ENCODE measurements around the gene CCR6. TPM values are rescaled to one million over a fixed set of nuclear protein-coding genes. Genes with fewer than 3 reads are reported as not detected.

Gene CCR6
- total and polyA plus RNA-seq, 10 of the 15 experiments (the other 5 are each of a cell fraction or from before 2014, with no cell fraction given) = 2.2 to 7.6 (median 6.7) TPM

DNA sequence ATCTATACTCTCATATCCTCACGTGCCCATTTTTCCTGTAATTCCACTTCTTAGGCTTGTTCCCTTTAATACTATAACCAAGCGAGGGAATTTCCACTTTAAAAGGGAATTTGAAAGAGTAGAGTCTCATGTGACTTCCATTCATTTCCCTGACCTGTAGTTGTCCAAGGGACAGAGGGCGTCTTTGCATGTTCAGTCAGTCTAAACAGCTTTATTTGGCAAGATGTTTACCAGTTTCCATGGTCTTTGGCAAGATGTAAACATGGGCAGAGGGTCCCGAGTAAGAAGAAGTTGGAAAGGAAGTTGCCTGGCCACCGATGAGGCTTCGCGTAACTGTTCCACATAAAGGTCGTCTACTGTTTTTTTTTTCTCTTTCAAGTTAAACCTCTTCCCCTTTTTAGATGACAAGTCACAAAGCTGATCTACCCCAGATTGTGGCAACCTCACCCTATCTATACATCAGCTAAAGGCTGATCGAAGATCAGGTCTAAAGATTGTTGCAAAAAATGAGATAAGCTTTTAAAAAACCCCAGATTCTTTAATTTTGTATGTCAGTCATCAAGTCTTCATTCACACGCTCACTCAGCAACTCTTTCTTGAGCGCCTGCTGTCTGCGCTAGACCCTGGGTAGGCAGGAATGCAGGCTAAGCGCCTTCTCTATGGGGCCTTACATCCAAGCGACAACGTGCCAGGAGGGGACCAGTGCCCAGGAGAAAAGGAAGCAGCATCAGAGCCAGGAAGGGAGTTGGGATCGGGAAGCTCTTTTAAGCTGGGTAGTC is 31.7 kb upstream of the CCR6 start (continued):
- TF ChIP-seq, protein P1, sequence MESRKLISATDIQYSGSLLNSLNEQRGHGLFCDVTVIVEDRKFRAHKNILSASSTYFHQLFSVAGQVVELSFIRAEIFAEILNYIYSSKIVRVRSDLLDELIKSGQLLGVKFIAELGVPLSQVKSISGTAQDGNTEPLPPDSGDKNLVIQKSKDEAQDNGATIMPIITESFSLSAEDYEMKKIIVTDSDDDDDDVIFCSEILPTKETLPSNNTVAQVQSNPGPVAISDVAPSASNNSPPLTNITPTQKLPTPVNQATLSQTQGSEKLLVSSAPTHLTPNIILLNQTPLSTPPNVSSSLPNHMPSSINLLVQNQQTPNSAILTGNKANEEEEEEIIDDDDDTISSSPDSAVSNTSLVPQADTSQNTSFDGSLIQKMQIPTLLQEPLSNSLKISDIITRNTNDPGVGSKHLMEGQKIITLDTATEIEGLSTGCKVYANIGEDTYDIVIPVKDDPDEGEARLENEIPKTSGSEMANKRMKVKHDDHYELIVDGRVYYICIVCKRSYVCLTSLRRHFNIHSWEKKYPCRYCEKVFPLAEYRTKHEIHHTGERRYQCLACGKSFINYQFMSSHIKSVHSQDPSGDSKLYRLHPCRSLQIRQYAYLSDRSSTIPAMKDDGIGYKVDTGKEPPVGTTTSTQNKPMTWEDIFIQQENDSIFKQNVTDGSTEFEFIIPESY (IDR thresholded peaks at IDR 0.05) = peak; percentile 74; the same call in 1 of the 2 replicates

GRCh38 chr6:167091805-167092107 is 31.1 kb upstream of the CCR6 start:
- TF ChIP-seq ZSCAN29 (IDR thresholded peaks at IDR 0.05) (no peak), KLF5 (IDR thresholded peaks at IDR 0.05; ENCODE audit: partially characterized antibody) (no peak), GATAD2B (conservative IDR thresholded peaks at IDR 0.05; ENCODE audit: low read depth) (0 out of 2 replicates have a peak, but pooled peaks have one; percentile 15), IKZF1 (conservative IDR thresholded peaks at IDR 0.05) (peak; percentile 4), CHD4 (IDR thresholded peaks at IDR 0.05) (no peak), HDGF (IDR thresholded peaks at IDR 0.05) (no peak), SPI1 (IDR thresholded peaks at IDR 0.05; ENCODE audit: borderline replicate concordance, insufficient read depth, low read depth, low read length) (no peak), MAX (IDR thresholded peaks at IDR 0.05; ENCODE audit: low read depth, low read length) (no peak), ETV6 (conservative IDR thresholded peaks at IDR 0.05 in 1 of 2, IDR thresholded peaks at IDR 0.05 in 1 of 2; ENCODE audit: borderline replicate concordance in 1 of 2, low read depth in 1 of 2) (no peak), BMI1 (IDR thresholded peaks at IDR 0.05; ENCODE audit: borderline replicate concordance) (no peak), EED (IDR thresholded peaks at IDR 0.05; ENCODE audit: low read depth) (no peak), EGR1 (IDR thresholded peaks at IDR 0.05; ENCODE audit: borderline replicate concordance in 1 of 2, low read depth in 2 of 2, low read length in 2 of 2) (no peak)

More at GRCh38 chr6:167091805-167092107, 31.1 kb upstream of the CCR6 start:
- H4K20me1 ChIP-seq (ENCODE audit: control insufficient read depth, insufficient read depth) = no peaks in the 10 kb centered on the region
- ChIA-PET POLR2A (interaction anchor here (0.5 to 9.5 kb wide), 12 partner anchors 10 to 135 kb away, joined by 3 to 279 read pairs (median 5); partner anchors contain the start of genes CCR6, CEP43 and RNASET2), CTCF (interaction anchor here (0.8 to 7.7 kb wide), 10 partner anchors 12 to 92 kb away, joined by 3 to 129 read pairs (median 8); partner anchors contain the start of genes CCR6 and CEP43), SMC1A (ENCODE audit: uncharacterized antibody, unreplicated experiment) (interaction anchor here (0.7 to 11.3 kb wide), 15 partner anchors 9 to 261 kb away, joined by 3 to 542 read pairs (median 6); partner anchors contain the start of genes CCR6 and CEP43), RAD21 (ENCODE audit: unreplicated experiment) (interaction anchor here (0.7 to 8.7 kb wide), 12 partner anchors 12 to 304 kb away, joined by 3 to 231 read pairs (median 8); partner anchors contain the start of genes CCR6 and CEP43)
- FAIRE-seq (no peak), DNase-seq (ENCODE audit: low read depth, low spot score) (no peak), ATAC-seq (no peak)
- peaks cover 64% of the 10 kb centered on the region for H3K4me1 ChIP-seq (ENCODE audit: control insufficient read depth, insufficient read depth, low read length)
- no peaks in the 10 kb centered on the region for H3K36me3 ChIP-seq (ENCODE audit: control insufficient read depth in 2 of 2, insufficient read depth in 2 of 2, low read length in 1 of 2)
- no TSS peak for BruUV-seq (replicated peaks)
- peak overlapping the region; percentile 95 for H3K4me2 ChIP-seq (ENCODE audit: control insufficient read depth, insufficient read depth)
- in situ Hi-C loops (cut with MboI) = no loop called here
- peak overlapping the region; percentile 20; the same call in 1 of the 2 replicates for H2AFZ ChIP-seq (ENCODE audit: control insufficient read depth, low read depth, low read length)
- H3K27ac ChIP-seq (ENCODE audit: control insufficient read depth, insufficient read depth) = peak overlapping the region; percentile 99
- peaks cover 17% of the 10 kb centered on the region for H3K79me2 ChIP-seq (ENCODE audit: control insufficient read depth, insufficient read depth, low read length)
- peaks cover 8% of the 10 kb centered on the region; the same call in 2 of the 3 replicates for H3K9me3 ChIP-seq (replicated peaks; ENCODE audit: control insufficient read depth, insufficient read depth, low read length)
- intact Hi-C loops (cut with micrococcal nuclease; ENCODE audit: unreplicated experiment) = loop anchor here (10.0 kb wide), 1 partner anchor 757 kb away; no protein-coding TSS in a partner anchor
- 49% methylated on average over 7 of the region's 7 CpGs for WGBS (ENCODE audit: insufficient coverage, insufficient replicate concordance, low lambda C conversion rate, missing lambda C conversion rate)
- peak overlapping the region; percentile 70 for H3K4me3 ChIP-seq
- peak overlapping the region; percentile 96; the same call in 1 of the 2 replicates for H3K9ac ChIP-seq (ENCODE audit: control insufficient read depth, insufficient read depth, low read length)
- no peaks in the 10 kb centered on the region for H3K27me3 ChIP-seq (replicated peaks in 1 of 2; ENCODE audit: control insufficient read depth in 2 of 2, insufficient read depth in 2 of 2, low read length in 1 of 2)

Data from GM12878 (cell line).